ENCODE data around the gene PEPD. TPM values are rescaled to one million over a fixed set of nuclear protein-coding genes. Genes with fewer than 3 reads are reported as not detected.
A peak's percentile ranks its signal among the peaks of the same experiment; 100 is the strongest.
"Not testable (repeated sequence)": the region's sequence is repeated elsewhere in the genome, so short reads cannot be mapped to it uniquely, and the experiment has no call there.

The PEPD gene
- total and polyA plus RNA-seq, 3 experiments from 2014 or later, result 47.9 to 109 (median 49.0) TPM

DNA sequence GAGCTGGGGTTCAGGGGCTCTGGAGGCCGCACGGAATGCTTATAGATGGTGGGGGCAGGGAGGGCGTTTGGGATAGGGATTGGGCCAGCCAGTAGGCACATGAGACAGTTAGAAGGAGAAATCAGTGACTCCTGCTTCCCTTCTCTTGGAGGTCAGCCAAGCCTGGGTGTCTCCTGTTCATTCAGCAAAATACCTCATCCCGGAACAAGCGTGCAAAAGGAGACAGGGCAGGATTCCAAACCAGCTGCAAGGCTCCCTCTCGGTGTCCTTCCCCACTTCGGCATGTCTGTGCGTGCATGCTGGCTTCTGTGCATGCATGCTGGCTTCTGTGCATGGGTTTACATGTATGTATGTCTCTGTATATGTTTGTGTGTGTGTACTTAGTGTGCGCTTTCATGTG lies 37.3 kb upstream of the PEPD start:
- Histone ChIP-seq H3K36me3 (ENCODE audit: insufficient read depth, low read length) (no peaks in the 10 kb centered on the region), H3K4me1 (ENCODE audit: insufficient read depth, low read length) (no peaks in the 10 kb centered on the region), H3K27me3 (ENCODE audit: insufficient read depth, low read length, poor library complexity, severe bottlenecking) (no peaks in the 10 kb centered on the region), H3K9me3 (ENCODE audit: low read length) (no peaks in the 10 kb centered on the region), H3K27ac (ENCODE audit: low read depth, low read length) (no peak overlapping the region), H3K4me3 (ENCODE audit: low read length) (no peak overlapping the region)
- ChIA-PET CTCF (no interaction called here), POLR2A (no interaction called here)
- Mint-ChIP-seq H3K4me1 (no peaks in the 10 kb centered on the region), H3K9me3 (no peaks in the 10 kb centered on the region), H3K27ac (no peak overlapping the region), H3K36me3 (no peaks in the 10 kb centered on the region), H3K27me3 (peaks cover 14% of the 10 kb centered on the region in 2 donors), H3K4me3 (no peak overlapping the region)
- DNase-seq, result no peak

GRCh38 chr19:33558151-33558550 lies 36.6 kb upstream of the PEPD start:
- Mint-ChIP-seq H3K27me3 (peaks cover 14% of the 10 kb centered on the region in 2 donors), H3K27ac (no peak overlapping the region), H3K9me3 (no peaks in the 10 kb centered on the region), H3K4me1 (no peaks in the 10 kb centered on the region), H3K36me3 (no peaks in the 10 kb centered on the region), H3K4me3 (no peak overlapping the region)
- DNase-seq, result no peak
- H3K36me3 ChIP-seq (ENCODE audit: insufficient read depth, low read length), result no peaks in the 10 kb centered on the region
- no peaks in the 10 kb centered on the region for H3K9me3 ChIP-seq (ENCODE audit: low read length)
- no peaks in the 10 kb centered on the region for H3K27me3 ChIP-seq (ENCODE audit: insufficient read depth, low read length, poor library complexity, severe bottlenecking)
- H3K27ac ChIP-seq (ENCODE audit: low read depth, low read length), result no peak overlapping the region
- CTCF ChIA-PET, result no interaction called here
- POLR2A ChIA-PET, result no interaction called here
- H3K4me1 ChIP-seq (ENCODE audit: insufficient read depth, low read length), result no peaks in the 10 kb centered on the region
- no peak overlapping the region for H3K4me3 ChIP-seq (ENCODE audit: low read length)

- peaks cover 14% of the 10 kb centered on the region in 2 donors for H3K27me3 Mint-ChIP-seq
- ChIA-PET CTCF (no interaction called here), POLR2A (no interaction called here)
- Histone ChIP-seq H3K36me3 (ENCODE audit: insufficient read depth, low read length) (no peaks in the 10 kb centered on the region), H3K4me1 (ENCODE audit: insufficient read depth, low read length) (no peaks in the 10 kb centered on the region), H3K27me3 (ENCODE audit: insufficient read depth, low read length, poor library complexity, severe bottlenecking) (no peaks in the 10 kb centered on the region), H3K9me3 (ENCODE audit: low read length) (no peaks in the 10 kb centered on the region), H3K27ac (ENCODE audit: low read depth, low read length) (no peak overlapping the region), H3K4me3 (ENCODE audit: low read length) (no peak overlapping the region)
- no peaks in the 10 kb centered on the region for H3K4me1 Mint-ChIP-seq
- H3K27ac Mint-ChIP-seq, result no peak overlapping the region
- no peak overlapping the region for H3K4me3 Mint-ChIP-seq
- H3K36me3 Mint-ChIP-seq, result no peaks in the 10 kb centered on the region
- no peak for DNase-seq
- no peaks in the 10 kb centered on the region for H3K9me3 Mint-ChIP-seq
Observed at GRCh38 chr19:33557720-33558119, 36.1 kb upstream of the PEPD start.

GRCh38 chr19:33557196-33557595 lies 35.6 kb upstream of the PEPD start:
- no peaks in the 10 kb centered on the region for H3K4me1 ChIP-seq (ENCODE audit: insufficient read depth, low read length)
- Mint-ChIP-seq H3K36me3 (no peaks in the 10 kb centered on the region), H3K4me3 (no peak overlapping the region), H3K4me1 (no peaks in the 10 kb centered on the region), H3K27ac (no peak overlapping the region), H3K9me3 (no peaks in the 10 kb centered on the region), H3K27me3 (peaks cover 11 to 12% of the 10 kb centered on the region in 2 donors)
- DNase-seq, result no peak
- POLR2A ChIA-PET, result no interaction called here
- CTCF ChIA-PET, result no interaction called here
- no peaks in the 10 kb centered on the region for H3K27me3 ChIP-seq (ENCODE audit: insufficient read depth, low read length, poor library complexity, severe bottlenecking)
- H3K9me3 ChIP-seq (ENCODE audit: low read length), result no peaks in the 10 kb centered on the region
- no peak overlapping the region for H3K4me3 ChIP-seq (ENCODE audit: low read length)
- H3K27ac ChIP-seq (ENCODE audit: low read depth, low read length), result no peak overlapping the region
- no peaks in the 10 kb centered on the region for H3K36me3 ChIP-seq (ENCODE audit: insufficient read depth, low read length)

DNA sequence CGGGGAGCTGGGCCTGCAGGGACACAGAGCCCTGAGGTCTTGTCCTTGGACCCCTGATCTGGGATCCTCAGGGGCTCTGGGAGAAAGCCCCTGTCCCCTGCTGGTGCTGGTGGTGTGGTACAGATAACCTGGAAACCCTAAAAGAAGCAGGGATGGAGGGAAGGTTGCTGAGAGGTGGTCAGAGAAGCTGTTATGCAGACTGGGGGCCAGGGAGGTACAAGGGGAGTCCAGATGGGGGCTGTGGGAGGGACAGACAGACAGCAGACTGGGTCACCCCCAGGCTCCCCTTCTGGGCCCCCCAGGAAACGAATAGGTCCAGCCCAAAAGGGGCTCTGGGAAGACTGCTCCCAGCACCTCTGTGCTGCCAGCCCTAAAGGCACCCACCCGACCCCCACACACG lies 34.7 kb upstream of the PEPD start:
- H3K4me1 ChIP-seq (ENCODE audit: insufficient read depth, low read length), result no peaks in the 10 kb centered on the region
- Mint-ChIP-seq H3K27me3 (peaks cover 6 to 11% of the 10 kb centered on the region in 2 donors), H3K4me1 (no peaks in the 10 kb centered on the region), H3K36me3 (no peaks in the 10 kb centered on the region), H3K9me3 (no peaks in the 10 kb centered on the region), H3K4me3 (no peak overlapping the region), H3K27ac (no peak overlapping the region)
- DNase-seq, result no peak
- H3K36me3 ChIP-seq (ENCODE audit: insufficient read depth, low read length), result no peaks in the 10 kb centered on the region
- POLR2A ChIA-PET, result no interaction called here
- no peaks in the 10 kb centered on the region for H3K27me3 ChIP-seq (ENCODE audit: insufficient read depth, low read length, poor library complexity, severe bottlenecking)
- H3K27ac ChIP-seq (ENCODE audit: low read depth, low read length), result no peak overlapping the region
- CTCF ChIA-PET, result no interaction called here
- H3K4me3 ChIP-seq (ENCODE audit: low read length), result no peak overlapping the region
- H3K9me3 ChIP-seq (ENCODE audit: low read length), result no peaks in the 10 kb centered on the region

DNA sequence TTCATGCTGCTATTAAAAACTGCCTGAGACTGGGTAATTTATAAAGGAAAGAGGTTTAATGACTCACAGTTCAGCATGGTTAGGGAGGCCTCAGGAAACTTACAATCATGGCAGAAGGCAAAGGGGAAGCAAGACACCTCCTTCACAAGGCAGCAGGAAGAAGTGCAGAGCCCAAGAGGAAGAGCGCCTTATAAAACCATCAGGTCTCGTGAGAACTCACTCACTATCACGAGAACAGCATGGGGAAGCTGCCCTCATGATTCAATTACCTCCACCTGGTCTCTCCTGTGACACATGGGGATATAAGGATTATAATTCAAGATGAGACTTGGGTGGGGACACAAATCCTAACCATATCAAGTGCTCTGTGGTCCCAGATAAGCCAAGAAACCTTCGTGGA lies 34.1 kb upstream of the PEPD start:
- H3K27me3 Mint-ChIP-seq; H3K4me3 ChIP-seq (ENCODE audit: low read length); CTCF ChIA-PET; H3K9me3 ChIP-seq (ENCODE audit: low read length); H3K4me1 ChIP-seq (ENCODE audit: insufficient read depth, low read length); POLR2A ChIA-PET; H3K4me3 Mint-ChIP-seq; H3K4me1 Mint-ChIP-seq; DNase-seq; H3K36me3 Mint-ChIP-seq; H3K36me3 ChIP-seq (ENCODE audit: insufficient read depth, low read length); H3K27me3 ChIP-seq (ENCODE audit: insufficient read depth, low read length, poor library complexity, severe bottlenecking); H3K9me3 Mint-ChIP-seq; H3K27ac ChIP-seq (ENCODE audit: low read depth, low read length): not testable (repeated sequence)
- peak overlapping the region in 1 of 8 donors; percentile 3 for H3K27ac Mint-ChIP-seq

DNA sequence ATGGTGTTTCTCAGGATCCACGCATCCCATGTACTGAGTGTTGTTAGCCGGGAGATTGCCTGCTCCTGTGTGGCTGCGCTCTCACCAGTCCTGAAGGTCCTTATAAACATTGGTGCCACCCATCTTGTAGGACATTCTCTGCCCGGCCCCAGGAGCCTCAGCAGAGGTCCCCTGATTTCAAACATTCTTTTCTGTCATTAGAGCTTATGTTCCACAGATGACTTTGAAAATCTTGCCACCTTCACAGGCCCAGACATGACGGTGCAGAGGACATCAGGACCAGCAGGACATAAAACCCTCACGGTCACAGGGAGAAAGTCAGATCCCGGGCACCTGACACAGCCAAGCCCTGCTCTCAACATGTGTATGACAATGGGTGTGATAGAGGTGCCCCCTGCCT lies 33.2 kb upstream of the PEPD start:
- no peaks in the 10 kb centered on the region for H3K4me1 Mint-ChIP-seq
- no peak overlapping the region for H3K4me3 Mint-ChIP-seq
- H3K27me3 ChIP-seq (ENCODE audit: insufficient read depth, low read length, poor library complexity, severe bottlenecking), result no peaks in the 10 kb centered on the region
- ChIA-PET CTCF (no interaction called here), POLR2A (no interaction called here)
- no peak overlapping the region for H3K27ac Mint-ChIP-seq
- no peaks in the 10 kb centered on the region for H3K36me3 ChIP-seq (ENCODE audit: insufficient read depth, low read length)
- H3K4me3 ChIP-seq (ENCODE audit: low read length), result no peak overlapping the region
- peaks cover under 1 to 9% of the 10 kb centered on the region in 2 donors for H3K27me3 Mint-ChIP-seq
- H3K9me3 Mint-ChIP-seq, result no peaks in the 10 kb centered on the region
- no peak for DNase-seq
- no peaks in the 10 kb centered on the region for H3K4me1 ChIP-seq (ENCODE audit: insufficient read depth, low read length)
- H3K27ac ChIP-seq (ENCODE audit: low read depth, low read length), result no peak overlapping the region
- no peaks in the 10 kb centered on the region for H3K9me3 ChIP-seq (ENCODE audit: low read length)
- no peaks in the 10 kb centered on the region for H3K36me3 Mint-ChIP-seq

DNA sequence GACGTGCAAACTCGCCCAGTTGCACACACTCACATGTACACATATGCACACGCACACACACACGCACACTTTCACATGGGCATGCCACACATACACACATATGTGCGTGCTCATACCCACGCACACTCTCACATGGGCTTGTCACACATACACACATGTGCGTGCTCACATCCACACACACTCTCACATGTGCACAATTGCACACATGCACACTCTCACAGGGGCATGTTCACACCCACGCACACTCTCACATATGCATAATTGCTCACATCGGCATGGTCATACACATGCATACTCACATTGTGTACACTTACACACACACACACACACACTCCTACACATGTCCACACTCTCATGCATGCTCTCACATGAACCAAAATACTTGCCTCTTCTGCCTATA lies 32.8 kb upstream of the PEPD start:
- H3K27ac ChIP-seq (ENCODE audit: low read depth, low read length), result no peak overlapping the region
- Mint-ChIP-seq H3K27me3 (peaks cover 0 to 9% of the 10 kb centered on the region in 2 donors), H3K9me3 (no peaks in the 10 kb centered on the region), H3K27ac (no peak overlapping the region), H3K4me1 (no peaks in the 10 kb centered on the region), H3K36me3 (no peaks in the 10 kb centered on the region), H3K4me3 (no peak overlapping the region)
- DNase-seq, result no peak
- no peaks in the 10 kb centered on the region for H3K9me3 ChIP-seq (ENCODE audit: low read length)
- no peaks in the 10 kb centered on the region for H3K27me3 ChIP-seq (ENCODE audit: insufficient read depth, low read length, poor library complexity, severe bottlenecking)
- H3K4me1 ChIP-seq (ENCODE audit: insufficient read depth, low read length), result no peaks in the 10 kb centered on the region
- ChIA-PET POLR2A (no interaction called here), CTCF (no interaction called here)
- H3K36me3 ChIP-seq (ENCODE audit: insufficient read depth, low read length), result no peaks in the 10 kb centered on the region
- no peak overlapping the region for H3K4me3 ChIP-seq (ENCODE audit: low read length)

GRCh38 chr19:33553530-33554310 lies 32.1 kb upstream of the PEPD start:
- H3K9me3 ChIP-seq (ENCODE audit: low read length), result no peaks in the 10 kb centered on the region
- H3K27me3 Mint-ChIP-seq, result peaks cover 0 to 9% of the 10 kb centered on the region in 2 donors
- no peaks in the 10 kb centered on the region for H3K9me3 Mint-ChIP-seq
- no peak overlapping the region for H3K4me3 Mint-ChIP-seq
- POLR2A ChIA-PET, result no interaction called here
- H3K4me1 ChIP-seq (ENCODE audit: insufficient read depth, low read length), result no peaks in the 10 kb centered on the region
- H3K27ac Mint-ChIP-seq, result no peak overlapping the region
- no peaks in the 10 kb centered on the region for H3K36me3 Mint-ChIP-seq
- no peak overlapping the region for H3K4me3 ChIP-seq (ENCODE audit: low read length)
- no peaks in the 10 kb centered on the region for H3K4me1 Mint-ChIP-seq
- no peak overlapping the region for H3K27ac ChIP-seq (ENCODE audit: low read depth, low read length)
- no peaks in the 10 kb centered on the region for H3K36me3 ChIP-seq (ENCODE audit: insufficient read depth, low read length)
- no peaks in the 10 kb centered on the region for H3K27me3 ChIP-seq (ENCODE audit: insufficient read depth, low read length, poor library complexity, severe bottlenecking)
- CTCF ChIA-PET, result no interaction called here
- no peak for DNase-seq
